KMS-11 (cell line): ENCODE results near the gene REPIN1.

Source experiments
- H2AFZ ChIP-seq: fragments of 200-600 bp; sonication (generic); 2 replicates; pipeline ENCODE4 v1.6.1; 2016; ENCODE audit warnings: antibody characterized with exemption, mixed run types, low read depth
- H3K27ac ChIP-seq: fragments of 200-600 bp; sonication (generic); 2 replicates; pipeline ENCODE4 v1.6.1; 2016; ENCODE audit warnings: mild to moderate bottlenecking, mixed run types
- H3K27me3 ChIP-seq: fragments of 200-600 bp; sonication (generic); 2 replicates; pipeline ENCODE4 v1.6.1; 2017; ENCODE audit warnings: mild to moderate bottlenecking, low read depth, mixed run types, moderate library complexity; ENCODE audit not compliant: insufficient read depth
- H3K36me3 ChIP-seq: fragments of 200-600 bp; sonication (generic); 2 replicates; pipeline ENCODE4 v1.6.1; 2017; ENCODE audit warnings: mild to moderate bottlenecking, mixed run types; ENCODE audit not compliant: insufficient read depth
- H3K4me1 ChIP-seq: fragments of 200-600 bp; sonication (generic); 2 replicates; pipeline ENCODE4 v1.6.1; 2016; ENCODE audit warnings: mild to moderate bottlenecking, low read depth, mixed run types; ENCODE audit not compliant: poor library complexity, severe bottlenecking
- H3K4me2 ChIP-seq: fragments of 200-600 bp; sonication (generic); 2 replicates; pipeline ENCODE4 v1.7.0; 2016; ENCODE audit warnings: mild to moderate bottlenecking, mixed run types
- H3K4me3 ChIP-seq: fragments of 200-600 bp; sonication (generic); IDR thresholded peaks from 2 replicates; pipeline ENCODE4 v1.6.1; 2017; ENCODE audit warnings: low read depth, low read length, mixed read lengths; ENCODE audit not compliant: insufficient read depth
- H3K79me2 ChIP-seq: fragments of 200-600 bp; sonication (generic); 2 replicates; pipeline ENCODE4 v1.6.1; 2016; ENCODE audit warnings: low read depth, mixed run types; ENCODE audit not compliant: insufficient read depth
- H3K9ac ChIP-seq: fragments of 200-600 bp; sonication (generic); 2 replicates; pipeline ENCODE4 v1.6.1; 2016; ENCODE audit warnings: mild to moderate bottlenecking, mixed run types
- H4K20me1 ChIP-seq: fragments of 200-600 bp; sonication (generic); 2 replicates; pipeline ENCODE4 v1.6.1; 2016; ENCODE audit warnings: mild to moderate bottlenecking, mixed run types; ENCODE audit not compliant: insufficient read depth
- TF ChIP-seq, protein P1 (sequence below): fragments of 200-600 bp; sonication (generic); conservative IDR thresholded peaks from 2 replicates; pipeline ENCODE4 v1.6.1; 2017; ENCODE audit warnings: low read depth, mild to moderate bottlenecking, antibody characterized with exemption, low read length, moderate library complexity, mixed read lengths

The REPIN1 gene

DNA sequence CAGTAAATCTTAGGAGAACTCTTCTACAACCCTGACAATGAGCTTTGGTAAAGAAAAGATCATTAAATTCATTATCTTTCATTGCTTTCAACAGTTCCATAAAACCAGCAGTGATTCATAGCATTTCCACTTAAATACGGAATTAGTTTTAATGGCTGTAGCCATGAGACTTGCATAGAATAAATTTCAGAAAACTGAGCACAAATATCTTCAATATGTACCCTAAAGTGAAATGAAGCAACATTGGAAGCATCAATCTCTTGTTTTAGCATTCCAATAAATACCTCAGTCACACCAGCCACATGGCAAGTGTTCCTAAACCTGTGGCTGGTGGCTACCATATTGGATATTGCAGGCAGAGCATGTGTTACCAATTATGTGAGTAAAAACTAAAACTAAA is 23.6 kb upstream of the REPIN1 start:
- Histone ChIP-seq H3K27ac (no peak overlapping the region), H3K4me2 (no peak overlapping the region), H3K4me3 (no peak overlapping the region), H3K9ac (no peak overlapping the region), H4K20me1 (no peaks in the 10 kb centered on the region), H3K27me3 (no peaks in the 10 kb centered on the region), H3K36me3 (no peaks in the 10 kb centered on the region), H3K79me2 (no peaks in the 10 kb centered on the region), H2AFZ (no peak overlapping the region), H3K4me1 (no peaks in the 10 kb centered on the region)
- TF ChIP-seq, protein P1, sequence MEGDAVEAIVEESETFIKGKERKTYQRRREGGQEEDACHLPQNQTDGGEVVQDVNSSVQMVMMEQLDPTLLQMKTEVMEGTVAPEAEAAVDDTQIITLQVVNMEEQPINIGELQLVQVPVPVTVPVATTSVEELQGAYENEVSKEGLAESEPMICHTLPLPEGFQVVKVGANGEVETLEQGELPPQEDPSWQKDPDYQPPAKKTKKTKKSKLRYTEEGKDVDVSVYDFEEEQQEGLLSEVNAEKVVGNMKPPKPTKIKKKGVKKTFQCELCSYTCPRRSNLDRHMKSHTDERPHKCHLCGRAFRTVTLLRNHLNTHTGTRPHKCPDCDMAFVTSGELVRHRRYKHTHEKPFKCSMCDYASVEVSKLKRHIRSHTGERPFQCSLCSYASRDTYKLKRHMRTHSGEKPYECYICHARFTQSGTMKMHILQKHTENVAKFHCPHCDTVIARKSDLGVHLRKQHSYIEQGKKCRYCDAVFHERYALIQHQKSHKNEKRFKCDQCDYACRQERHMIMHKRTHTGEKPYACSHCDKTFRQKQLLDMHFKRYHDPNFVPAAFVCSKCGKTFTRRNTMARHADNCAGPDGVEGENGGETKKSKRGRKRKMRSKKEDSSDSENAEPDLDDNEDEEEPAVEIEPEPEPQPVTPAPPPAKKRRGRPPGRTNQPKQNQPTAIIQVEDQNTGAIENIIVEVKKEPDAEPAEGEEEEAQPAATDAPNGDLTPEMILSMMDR: no peak

DNA sequence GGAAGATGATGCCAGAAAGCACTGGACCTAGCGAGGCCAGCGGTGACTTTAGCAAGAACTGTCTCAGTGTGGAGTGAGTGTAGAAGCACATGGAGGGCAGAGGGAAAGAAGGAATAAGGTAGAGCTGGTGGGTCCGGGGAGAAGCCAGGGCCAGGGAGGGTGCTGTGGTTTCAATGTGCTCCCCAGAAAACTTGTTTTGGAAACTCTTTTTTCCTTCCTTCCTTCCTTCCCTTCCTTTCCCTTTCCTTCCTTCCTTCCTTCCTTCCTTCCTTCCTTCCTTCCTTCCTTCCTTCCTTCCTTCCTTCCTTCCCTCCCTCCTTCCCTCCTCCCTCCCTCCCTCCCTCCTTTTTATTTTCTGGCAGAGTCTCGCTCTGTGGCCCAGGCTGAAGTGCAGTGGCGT is 21.7 kb upstream of the REPIN1 start:
- Histone ChIP-seq H3K27me3 (no peaks in the 10 kb centered on the region), H4K20me1 (no peaks in the 10 kb centered on the region), H3K79me2 (no peaks in the 10 kb centered on the region), H3K9ac (no peak overlapping the region), H3K4me1 (no peaks in the 10 kb centered on the region), H3K36me3 (no peaks in the 10 kb centered on the region), H3K27ac (no peak overlapping the region), H3K4me2 (no peak overlapping the region), H3K4me3 (no peak overlapping the region), H2AFZ (no peak overlapping the region)
- TF ChIP-seq, protein P1: no peak

DNA sequence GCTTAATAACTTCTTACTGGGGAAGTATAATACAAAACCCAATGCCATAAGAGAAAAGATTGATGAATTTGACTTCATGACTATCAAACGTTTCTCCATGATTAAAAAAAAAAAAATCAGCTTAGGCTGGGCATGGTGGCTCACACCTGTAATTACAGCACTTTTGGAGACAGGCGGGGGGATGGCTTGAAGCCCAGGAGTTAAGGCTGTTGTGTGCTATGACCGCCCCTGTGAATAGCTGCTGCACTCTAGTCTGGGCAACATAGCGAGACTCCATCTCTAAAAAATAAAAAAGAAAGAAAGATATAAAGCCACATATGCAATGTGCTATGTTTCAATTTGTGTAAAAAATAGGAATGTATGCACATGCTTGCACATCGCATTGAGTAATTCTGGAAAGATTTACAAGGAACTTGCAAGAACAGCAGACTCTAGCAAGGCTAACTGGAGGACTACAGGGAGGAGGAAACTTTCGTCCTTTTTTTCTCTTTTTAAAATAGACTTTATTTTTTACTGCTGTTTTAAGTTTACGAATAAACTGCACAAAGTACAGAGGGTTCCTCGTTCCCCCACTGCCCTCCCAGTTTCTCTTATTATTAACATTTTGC is 16.9 kb upstream of the REPIN1 start:
- Histone ChIP-seq H4K20me1 (no peaks in the 10 kb centered on the region), H3K36me3 (no peaks in the 10 kb centered on the region), H3K4me3 (no peak overlapping the region), H2AFZ (no peak overlapping the region), H3K4me1 (peaks cover 19% of the 10 kb centered on the region), H3K4me2 (no peak overlapping the region), H3K9ac (no peak overlapping the region), H3K79me2 (no peaks in the 10 kb centered on the region), H3K27me3 (no peaks in the 10 kb centered on the region), H3K27ac (no peak overlapping the region)
- TF ChIP-seq, protein P1: no peak

DNA sequence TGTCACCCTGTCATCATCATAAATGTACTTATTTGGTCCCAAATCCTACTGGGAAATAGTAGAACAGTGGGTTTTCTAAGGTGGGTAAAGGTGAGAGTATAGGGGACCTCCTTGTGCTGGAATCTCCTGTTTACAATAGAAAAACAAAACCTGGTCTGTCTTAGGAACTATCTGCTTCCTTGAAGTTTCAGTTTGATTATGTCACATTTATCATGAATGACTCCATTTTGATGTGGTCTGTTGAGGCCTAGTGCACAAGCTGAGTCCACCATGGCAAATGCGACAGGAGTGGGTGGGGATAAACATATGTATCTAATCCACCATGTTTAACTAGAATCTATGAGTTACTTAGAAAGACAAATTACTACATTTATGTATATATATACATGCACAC is 13.0 kb upstream of the REPIN1 start:
- Histone ChIP-seq H3K27ac (no peak overlapping the region; the same call in 1 of the 2 replicates), H3K4me2 (no peak overlapping the region; the same call in 1 of the 2 replicates), H3K79me2 (no peaks in the 10 kb centered on the region), H3K4me1 (peaks cover 56% of the 10 kb centered on the region), H4K20me1 (no peaks in the 10 kb centered on the region), H3K27me3 (no peaks in the 10 kb centered on the region), H3K36me3 (no peaks in the 10 kb centered on the region), H2AFZ (no peak overlapping the region), H3K9ac (no peak overlapping the region), H3K4me3 (no peak overlapping the region)
- TF ChIP-seq, protein P1: no peak
